Left lobe of liver (tissue), 2 donors: ENCODE data around the gene UGT1A3. TPM values are rescaled to one million over a fixed set of nuclear protein-coding genes. Genes with fewer than 3 reads are reported as not detected.
"Not testable (repeated sequence)": the region's sequence is repeated elsewhere in the genome, so short reads cannot be mapped to it uniquely, and the experiment has no call there.

Source experiments
- ATAC-seq: fragments of 200-7000 bp; cut with Tn5 transposase; one replicate; pipeline ENCODE4 v1.9.1; 2020; ENCODE audit warnings: mild to moderate bottlenecking, moderate library complexity
- DNase-seq: peaks from one replicate; pipeline ENCODE4 v3.0.0-alpha.2; 2020; ENCODE audit warnings: low spot score
- total RNA-seq: library from RNA; stranded (reverse); gene quantifications from one replicate; pipeline ENCODE4 v1.2.1, GENCODE V29; 2021
- donor health status: DM: no; HTN: no; CAD: no; lungs with moderate emphysema.
- donor health status: DM: no; HTN: yes; CAD: no.

UGT1A3 gene
- total RNA-seq = 52.8 TPM

- peak; percentile 82 for ATAC-seq
- peak; percentile 67 for DNase-seq
Observed at GRCh38 chr2:233728723-233729301, at the start of gene UGT1A3. UGT1A3 (plus strand) TSS chr2:233729042; CDS start chr2:233729127, 85 bp downstream.

- no peak for ATAC-seq
- no peak for DNase-seq
Observed at GRCh38 chr2:233679196-233679595, 49.6 kb upstream of the UGT1A3 start.

- peak; percentile 41 for ATAC-seq
- DNase-seq = no peak
Observed at GRCh38 chr2:233680361-233681045, 48.3 kb upstream of the UGT1A3 start.

GRCh38 chr2:233681521-233682099 lies 47.2 kb upstream of the UGT1A3 start, which contains the start of gene UGT1A7:
UGT1A7 (plus strand) TSS chr2:233681901; CDS start chr2:233681938, 37 bp downstream.
- DNase-seq (no peak), ATAC-seq (peak; percentile 50)

- ATAC-seq (no peak), DNase-seq (no peak)
Observed at GRCh38 chr2:233684640-233685039, 44.2 kb upstream of the UGT1A3 start.

- DNase-seq (no peak), ATAC-seq (no peak)
Observed at GRCh38 chr2:233686928-233687327, 41.9 kb upstream of the UGT1A3 start.

GRCh38 chr2:233688341-233688740 lies 40.5 kb upstream of the UGT1A3 start:
- no peak for ATAC-seq
- DNase-seq = no peak

- ATAC-seq (no peak), DNase-seq (no peak)
Observed at GRCh38 chr2:233689031-233689430, 39.8 kb upstream of the UGT1A3 start.

- no peak for DNase-seq
- no peak for ATAC-seq
Observed at GRCh38 chr2:233689501-233689900, 39.3 kb upstream of the UGT1A3 start.

GRCh38 chr2:233690444-233690843 lies 38.4 kb upstream of the UGT1A3 start:
- DNase-seq (no peak), ATAC-seq (no peak)

- ATAC-seq (no peak), DNase-seq (no peak)
Observed at GRCh38 chr2:233691443-233692433, 37.1 kb upstream of the UGT1A3 start.

- DNase-seq (no peak), ATAC-seq (peak; percentile 69)
Observed at GRCh38 chr2:233692648-233693047, 36.2 kb upstream of the UGT1A3 start, which contains the start of gene UGT1A6. UGT1A6 (plus strand) TSS chr2:233692890; CDS start chr2:233693005, 115 bp downstream.

- ATAC-seq = peak; percentile 75
- peak; percentile 75 for DNase-seq
Observed at GRCh38 chr2:233693963-233694362, 34.9 kb upstream of the UGT1A3 start.

- ATAC-seq = no peak
- DNase-seq = no peak
Observed at GRCh38 chr2:233698740-233699139, 30.1 kb upstream of the UGT1A3 start.

GRCh38 chr2:233699424-233700027 lies 29.3 kb upstream of the UGT1A3 start:
- peak; percentile 35 for ATAC-seq
- no peak for DNase-seq

- peak; percentile 86 for ATAC-seq
- peak; percentile 77 for DNase-seq
Observed at GRCh38 chr2:233700028-233700635, 28.7 kb upstream of the UGT1A3 start.

- ATAC-seq, DNase-seq: not testable (repeated sequence)
Observed at GRCh38 chr2:233700842-233701241, 28.0 kb upstream of the UGT1A3 start.

GRCh38 chr2:233702238-233702637 lies 26.6 kb upstream of the UGT1A3 start:
- DNase-seq (no peak), ATAC-seq (no peak)

GRCh38 chr2:233705911-233706506 lies 22.8 kb upstream of the UGT1A3 start:
- peak; percentile 92 for ATAC-seq
- DNase-seq = peak; percentile 96
